ENCODE data around the gene SLC1A4.

- TF ChIP-seq EP300 (IDR thresholded peaks at IDR 0.05) (no peak), CTCF (IDR thresholded peaks at IDR 0.05) (no peak), POLR2A (IDR thresholded peaks at IDR 0.05) (no peak)
These were observed 31.9 kb upstream of the SLC1A4 start for GRCh38 chr2:64957109-64957903.

All from tibial nerve (tissue), 4 donors.